Measurements from ENCODE around the gene MACROD2. TPM values are rescaled to one million over a fixed set of nuclear protein-coding genes. Genes with fewer than 3 reads are reported as not detected.
"Not testable (repeated sequence)": the region's sequence is repeated elsewhere in the genome, so short reads cannot be mapped to it uniquely, and the experiment has no call there.

Gene MACROD2
- total RNA-seq, 2 donors from 2014 or later = not detected

DNA sequence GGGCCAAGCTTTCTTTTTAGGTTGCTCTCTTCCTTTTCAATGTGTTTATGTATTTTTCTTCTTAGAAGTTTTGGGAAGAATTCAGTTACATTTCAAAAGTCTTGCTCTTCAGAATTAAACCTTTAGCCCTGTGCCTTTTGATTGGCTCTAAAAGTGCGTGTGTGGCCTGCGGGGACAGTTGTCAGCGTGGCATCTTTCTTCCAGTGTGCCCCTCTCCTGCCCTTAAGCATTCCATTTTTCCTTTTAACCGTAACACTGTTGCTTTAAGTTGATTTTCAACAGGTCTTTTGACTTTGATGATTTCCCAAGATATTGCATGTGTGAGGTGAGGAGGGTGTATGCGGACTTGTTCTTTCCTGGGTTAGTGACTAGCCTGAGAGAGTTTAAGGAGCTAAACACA, 1341.2 kb downstream of the MACROD2 start:
- Mint-ChIP-seq H3K36me3 (ENCODE audit: insufficient read depth in 2 of 2) (no peaks in the 10 kb centered on the region), H3K27ac (no peak overlapping the region), H3K4me1 (ENCODE audit: low read depth) (no peaks in the 10 kb centered on the region), H3K4me3 (no peak overlapping the region), H3K9me3 (peaks cover 7 to 8% of the 10 kb centered on the region in 2 donors), H3K27me3 (ENCODE audit: low read depth) (no peaks in the 10 kb centered on the region)
- ATAC-seq (replicated peaks in 1 of 2) (no peak), DNase-seq (no peak)

DNA sequence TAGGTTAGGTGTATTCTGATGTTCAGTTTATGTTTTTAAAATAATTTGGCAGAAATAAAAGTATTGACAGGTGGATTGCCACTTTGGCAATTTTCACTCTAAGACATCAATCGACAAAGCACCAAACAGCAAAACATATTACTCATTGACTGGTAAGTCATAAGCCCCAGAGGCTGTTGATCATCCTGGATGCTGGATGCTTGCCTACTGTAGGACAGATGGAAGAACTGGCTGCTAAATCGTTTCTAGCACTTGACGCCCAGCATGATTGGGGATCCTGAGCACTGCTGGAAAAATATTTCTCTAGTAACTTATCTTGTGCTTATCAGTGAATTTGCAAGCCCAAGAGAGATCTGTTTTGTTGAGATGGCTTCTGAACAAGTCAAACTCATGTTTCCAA, 1343.9 kb downstream of the MACROD2 start:
- ATAC-seq (replicated peaks in 1 of 2) (no peak), DNase-seq (no peak)
- no peaks in the 10 kb centered on the region for H3K4me1 Mint-ChIP-seq (ENCODE audit: low read depth)
- peaks cover 11 to 13% of the 10 kb centered on the region in 2 donors for H3K9me3 Mint-ChIP-seq
- H3K27ac Mint-ChIP-seq = no peak overlapping the region
- no peaks in the 10 kb centered on the region for H3K27me3 Mint-ChIP-seq (ENCODE audit: low read depth)
- no peak overlapping the region for H3K4me3 Mint-ChIP-seq
- H3K36me3 Mint-ChIP-seq (ENCODE audit: insufficient read depth in 2 of 2) = no peaks in the 10 kb centered on the region

GRCh38 chr20:15342991-15343523, 1347.7 kb downstream of the MACROD2 start:
- no peaks in the 10 kb centered on the region for H3K27me3 Mint-ChIP-seq (ENCODE audit: low read depth)
- H3K4me3 Mint-ChIP-seq = no peak overlapping the region
- no peaks in the 10 kb centered on the region for H3K36me3 Mint-ChIP-seq (ENCODE audit: insufficient read depth in 2 of 2)

GRCh38 chr20:15345287-15345686, 1350.0 kb downstream of the MACROD2 start:
- Mint-ChIP-seq H3K27me3 (ENCODE audit: low read depth) (no peaks in the 10 kb centered on the region), H3K36me3 (ENCODE audit: insufficient read depth in 2 of 2) (peaks cover 0 to 2% of the 10 kb centered on the region in 2 donors), H3K4me3 (no peak overlapping the region), H3K27ac (no peak overlapping the region), H3K4me1 (ENCODE audit: low read depth) (no peaks in the 10 kb centered on the region), H3K9me3 (peaks cover 6 to 8% of the 10 kb centered on the region in 2 donors)
- DNase-seq (no peak), ATAC-seq (replicated peaks in 1 of 2) (no peak)

More at GRCh38 chr20:15342991-15343523, 1347.7 kb downstream of the MACROD2 start:
- ATAC-seq (replicated peaks in 1 of 2) (no peak), DNase-seq (no peak)
- no peak overlapping the region for H3K27ac Mint-ChIP-seq
- peaks cover 4 to 10% of the 10 kb centered on the region in 2 donors for H3K9me3 Mint-ChIP-seq
- no peaks in the 10 kb centered on the region for H3K4me1 Mint-ChIP-seq (ENCODE audit: low read depth)

- DNase-seq (no peak), ATAC-seq (replicated peaks in 1 of 2) (no peak)
- no peak overlapping the region for H3K4me3 Mint-ChIP-seq
- no peak overlapping the region for H3K27ac Mint-ChIP-seq
- H3K9me3 Mint-ChIP-seq = peaks cover 6% of the 10 kb centered on the region in 2 donors
- H3K4me1 Mint-ChIP-seq (ENCODE audit: low read depth) = no peaks in the 10 kb centered on the region
- no peaks in the 10 kb centered on the region for H3K27me3 Mint-ChIP-seq (ENCODE audit: low read depth)
- peaks cover 0 to 2% of the 10 kb centered on the region in 2 donors for H3K36me3 Mint-ChIP-seq (ENCODE audit: insufficient read depth in 2 of 2)
Observed at GRCh38 chr20:15346657-15347280, 1351.5 kb downstream of the MACROD2 start.

GRCh38 chr20:15359056-15359455, 1363.7 kb downstream of the MACROD2 start:
- ATAC-seq (replicated peaks in 1 of 2) (no peak), DNase-seq (no peak)
- Mint-ChIP-seq H3K27me3 (ENCODE audit: low read depth) (no peaks in the 10 kb centered on the region), H3K27ac (no peak overlapping the region), H3K4me1 (ENCODE audit: low read depth) (no peaks in the 10 kb centered on the region), H3K4me3 (no peak overlapping the region), H3K36me3 (ENCODE audit: insufficient read depth in 2 of 2) (no peaks in the 10 kb centered on the region), H3K9me3 (peaks cover 3% of the 10 kb centered on the region in 2 donors)

DNA sequence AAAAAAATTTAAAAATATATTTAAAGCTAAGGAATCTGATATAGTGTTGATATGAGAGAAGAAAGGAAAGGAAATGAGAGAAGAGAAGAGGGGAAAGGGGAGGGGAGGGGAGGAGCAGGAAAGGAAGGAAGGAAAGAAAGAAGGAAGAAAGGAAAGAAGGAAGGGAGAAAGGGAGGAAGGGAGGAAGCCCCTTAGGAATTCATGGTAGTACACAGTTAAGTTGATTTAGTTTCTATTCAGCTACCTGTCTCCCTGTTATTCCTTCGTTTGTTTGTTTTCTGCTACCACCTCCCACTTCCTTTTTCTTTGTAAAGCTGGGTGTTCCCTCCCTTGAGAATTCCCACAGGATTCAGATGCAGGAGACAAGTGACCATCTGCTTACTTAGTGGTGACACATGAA, 1367.5 kb downstream of the MACROD2 start:
- Mint-ChIP-seq H3K4me3 (no peak overlapping the region), H3K4me1 (ENCODE audit: low read depth) (no peaks in the 10 kb centered on the region), H3K36me3 (ENCODE audit: insufficient read depth in 2 of 2) (peaks cover 0 to 1% of the 10 kb centered on the region in 2 donors), H3K27me3 (ENCODE audit: low read depth) (no peaks in the 10 kb centered on the region), H3K27ac (no peak overlapping the region), H3K9me3 (peaks cover 3% of the 10 kb centered on the region in 2 donors)
- DNase-seq (no peak), ATAC-seq (replicated peaks in 1 of 2) (no peak)

DNA sequence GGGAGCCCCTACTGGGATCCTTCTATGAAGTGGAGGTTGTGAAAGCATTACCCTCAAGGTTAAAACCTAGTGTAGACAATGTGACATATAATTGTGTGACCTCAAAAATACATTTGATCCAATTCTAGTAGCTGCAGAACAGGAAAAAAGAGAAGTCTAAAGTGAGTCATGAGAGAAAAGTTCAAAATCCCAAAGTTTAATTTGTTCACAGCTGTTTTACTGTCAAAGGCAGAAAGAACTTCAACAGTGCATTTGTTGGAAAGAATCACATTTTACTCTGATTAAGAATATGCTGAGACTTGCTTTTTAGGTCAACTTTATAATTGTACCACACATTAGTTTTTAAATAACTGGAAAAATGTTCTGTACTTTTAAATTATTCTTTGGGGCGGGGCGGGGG, 1369.5 kb downstream of the MACROD2 start:
- no peak for DNase-seq
- Mint-ChIP-seq H3K27me3 (ENCODE audit: low read depth) (no peaks in the 10 kb centered on the region), H3K4me1 (ENCODE audit: low read depth) (no peaks in the 10 kb centered on the region), H3K27ac (no peak overlapping the region), H3K4me3 (no peak overlapping the region), H3K9me3 (peaks cover 1 to 3% of the 10 kb centered on the region in 2 donors), H3K36me3 (ENCODE audit: insufficient read depth in 2 of 2) (peaks cover 0 to 1% of the 10 kb centered on the region in 2 donors)
- no peak for ATAC-seq (replicated peaks in 1 of 2)

- DNase-seq = no peak
Observed at GRCh38 chr20:15370370-15370769, 1375.1 kb downstream of the MACROD2 start.

DNA sequence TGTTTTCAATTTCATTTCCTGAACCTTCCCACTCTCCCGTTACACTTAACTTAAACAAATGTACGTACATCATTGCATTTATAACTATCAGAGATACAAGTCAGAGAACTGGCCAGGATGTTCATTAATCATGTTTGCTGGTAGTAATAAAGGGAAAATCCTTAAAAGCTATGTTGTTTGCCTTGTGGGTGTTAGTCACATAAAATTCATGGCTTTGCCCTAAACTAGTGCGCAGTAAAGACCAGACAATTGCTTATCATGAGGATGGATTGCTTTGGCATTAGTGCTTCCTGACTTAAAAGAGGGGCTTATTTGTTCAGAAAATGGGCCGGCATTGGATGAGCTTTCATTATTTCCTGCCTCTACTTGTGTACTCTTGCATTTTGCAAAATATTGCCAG, 1379.4 kb downstream of the MACROD2 start:
- peaks cover 2 to 8% of the 10 kb centered on the region in 2 donors for H3K9me3 Mint-ChIP-seq
- H3K27ac Mint-ChIP-seq = no peak overlapping the region
- H3K4me3 Mint-ChIP-seq = no peak overlapping the region
- no peak for ATAC-seq (replicated peaks in 1 of 2)
- DNase-seq = no peak
- H3K4me1 Mint-ChIP-seq (ENCODE audit: low read depth) = no peaks in the 10 kb centered on the region
- no peaks in the 10 kb centered on the region for H3K27me3 Mint-ChIP-seq (ENCODE audit: low read depth)
- H3K36me3 Mint-ChIP-seq (ENCODE audit: insufficient read depth in 2 of 2) = peaks cover 0 to 6% of the 10 kb centered on the region in 2 donors

More at GRCh38 chr20:15370370-15370769, 1375.1 kb downstream of the MACROD2 start:
- no peak for ATAC-seq (replicated peaks in 1 of 2)
- peaks cover 0 to 2% of the 10 kb centered on the region in 2 donors for H3K9me3 Mint-ChIP-seq
- peaks cover 0 to 1% of the 10 kb centered on the region in 2 donors for H3K36me3 Mint-ChIP-seq (ENCODE audit: insufficient read depth in 2 of 2)
- H3K4me1 Mint-ChIP-seq (ENCODE audit: low read depth) = no peaks in the 10 kb centered on the region
- no peaks in the 10 kb centered on the region for H3K27me3 Mint-ChIP-seq (ENCODE audit: low read depth)
- no peak overlapping the region for H3K27ac Mint-ChIP-seq
- no peak overlapping the region for H3K4me3 Mint-ChIP-seq

- Mint-ChIP-seq H3K27me3 (ENCODE audit: low read depth) (no peaks in the 10 kb centered on the region), H3K4me1 (ENCODE audit: low read depth) (no peaks in the 10 kb centered on the region), H3K27ac (no peak overlapping the region), H3K9me3 (peaks cover 2 to 8% of the 10 kb centered on the region in 2 donors), H3K4me3 (no peak overlapping the region), H3K36me3 (ENCODE audit: insufficient read depth in 2 of 2) (peaks cover 0 to 6% of the 10 kb centered on the region in 2 donors)
- ATAC-seq (replicated peaks in 1 of 2) = no peak
- DNase-seq = no peak
Observed at GRCh38 chr20:15375836-15376235, 1380.5 kb downstream of the MACROD2 start.

DNA sequence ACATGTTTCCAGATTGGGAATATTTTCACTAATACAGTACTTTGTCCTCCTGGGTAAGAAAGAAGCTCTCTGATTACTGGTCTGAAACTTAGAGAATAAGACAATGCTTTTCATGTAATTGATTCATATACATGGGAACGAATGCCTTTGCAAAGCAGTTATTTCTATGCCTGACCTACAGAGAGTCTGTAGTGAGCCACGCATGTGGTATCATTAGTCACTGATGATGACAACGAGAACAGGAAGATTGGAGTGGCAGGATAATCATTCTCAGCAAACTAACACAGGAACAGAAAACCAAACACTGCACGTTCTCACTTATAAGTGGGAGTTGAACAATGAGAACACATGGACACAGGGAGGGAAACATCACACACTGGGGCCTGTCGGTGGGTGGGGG, 1382.3 kb downstream of the MACROD2 start:
- not testable (repeated sequence) for DNase-seq; H3K36me3 Mint-ChIP-seq (ENCODE audit: insufficient read depth in 2 of 2); H3K27me3 Mint-ChIP-seq (ENCODE audit: low read depth); H3K4me3 Mint-ChIP-seq; H3K27ac Mint-ChIP-seq; ATAC-seq (replicated peaks in 1 of 2); H3K9me3 Mint-ChIP-seq; H3K4me1 Mint-ChIP-seq (ENCODE audit: low read depth)

GRCh38 chr20:15378151-15378550, 1382.8 kb downstream of the MACROD2 start:
- H3K9me3 Mint-ChIP-seq = peaks cover 4 to 10% of the 10 kb centered on the region in 2 donors
- ATAC-seq (replicated peaks in 1 of 2) (no peak), DNase-seq (no peak)
- no peak overlapping the region for H3K4me3 Mint-ChIP-seq
- no peaks in the 10 kb centered on the region for H3K4me1 Mint-ChIP-seq (ENCODE audit: low read depth)
- no peaks in the 10 kb centered on the region for H3K27me3 Mint-ChIP-seq (ENCODE audit: low read depth)
- no peak overlapping the region for H3K27ac Mint-ChIP-seq
- H3K36me3 Mint-ChIP-seq (ENCODE audit: insufficient read depth in 2 of 2) = peaks cover 0 to 6% of the 10 kb centered on the region in 2 donors

All from activated T-cell treated with anti-CD3 and anti-CD28 coated beads, Interleukin-2, amount 50 U/mL, for 72 hours (primary cell).